Measurements from ENCODE around the gene IGHMBP2. TPM values are rescaled to one million over a fixed set of nuclear protein-coding genes. Genes with fewer than 3 reads are reported as not detected.

IGHMBP2 gene
- total and polyA plus RNA-seq, 9 of the 15 experiments (the other 6 are each of a cell fraction or from before 2014, with no cell fraction given): 1.6 to 24.8 (median 14.5) TPM

- TF ChIP-seq ZBTB40 (IDR thresholded peaks at IDR 0.05) (peak; percentile 100), ZBTB40 (CRISPR knock-in tag; IDR thresholded peaks at IDR 0.05) (no peak), SMAD1 (IDR thresholded peaks at IDR 0.05; ENCODE audit: low read depth, low read length, partially characterized antibody) (peak; percentile 63), ATF7 (IDR thresholded peaks at IDR 0.05) (peak; percentile 79), ZBTB7A (IDR thresholded peaks at IDR 0.05; ENCODE audit: borderline replicate concordance, control insufficient read depth, low read depth, low read length) (peak; percentile 43; the same call in 1 of the 2 replicates), ZNF184 (CRISPR knock-in tag; IDR thresholded peaks at IDR 0.05) (no peak), BCL6 (CRISPR knock-in tag; IDR thresholded peaks at IDR 0.05) (peak; percentile 64; the same call in 1 of the 2 replicates), ZNF174 (CRISPR knock-in tag; IDR thresholded peaks at IDR 0.05) (no peak), EP400 (IDR thresholded peaks at IDR 0.05) (peak; percentile 97), HIVEP1 (CRISPR knock-in tag; IDR thresholded peaks at IDR 0.05) (peak; percentile 77), HOXB6 (CRISPR knock-in tag; IDR thresholded peaks at IDR 0.05; ENCODE audit: borderline replicate concordance) (0 out of 2 replicates have a peak, but pooled peaks have one; percentile 46), ATF3 (IDR thresholded peaks at IDR 0.05) (no peak), ATF3 (CRISPR knock-in tag; conservative IDR thresholded peaks at IDR 0.05) (0 out of 2 replicates have a peak, but pooled peaks have one; percentile 17), RAD21 (CRISPR knock-in tag; conservative IDR thresholded peaks at IDR 0.05 in 1 of 2, IDR thresholded peaks at IDR 0.05 in 1 of 2) (peak; percentile 31 to 33; a peak in 3 of 4 replicates), BRD4 (IDR thresholded peaks at IDR 0.05) (0 out of 2 replicates have a peak, but pooled peaks have one; percentile 66), ZNF75A (CRISPR knock-in tag; IDR thresholded peaks at IDR 0.05) (0 out of 2 replicates have a peak, but pooled peaks have one; percentile 31), RBFOX2 (IDR thresholded peaks at IDR 0.05; ENCODE audit: low read depth, low read length) (peak; percentile 96), ZNF717 (CRISPR knock-in tag; IDR thresholded peaks at IDR 0.05) (no peak)
Observed at GRCh38 chr11:68903288-68904247, at the start of gene IGHMBP2, which contains the start of gene MRPL21 (continued).
